Middle frontal gyrus (tissue), 1 donor: ENCODE measurements around the gene PCDHGA10.
"Not testable (repeated sequence)": the region's sequence is repeated elsewhere in the genome, so short reads cannot be mapped to it uniquely, and the experiment has no call there.

ENCODE experiments used
- DNase-seq: peaks from one replicate; pipeline ENCODE4 v3.0.0-alpha.2; 2015; ENCODE audit warnings: low spot score; ENCODE audit errors: extremely low spot score

PCDHGA10 gene

GRCh38 chr5:141420855-141421488 is 8.2 kb downstream of the PCDHGA10 start, which contains the start of gene PCDHGA11:
Gene PCDHGA11 (plus strand): TSS chr5:141421051. CDS start chr5:141421228, 177 bp downstream.
- no peak for DNase-seq

GRCh38 chr5:141421489-141421855 is 8.7 kb downstream of the PCDHGA10 start:
- DNase-seq, result no peak

- DNase-seq, result no peak
Observed at GRCh38 chr5:141422742-141423291, 10.0 kb downstream of the PCDHGA10 start.

GRCh38 chr5:141427783-141428426 is 15.1 kb downstream of the PCDHGA10 start:
- DNase-seq, result no peak

GRCh38 chr5:141430332-141431113 is 17.7 kb downstream of the PCDHGA10 start, which contains the start of gene PCDHGA12:
Gene PCDHGA12 (plus strand): TSS chr5:141430507. CDS start chr5:141430760, 253 bp downstream.
- DNase-seq, result no peak

GRCh38 chr5:141431286-141431685 is 18.5 kb downstream of the PCDHGA10 start:
- DNase-seq, result no peak

- DNase-seq, result not testable (repeated sequence)
Observed at GRCh38 chr5:141432308-141432707, 19.5 kb downstream of the PCDHGA10 start.

- not testable (repeated sequence) for DNase-seq
Observed at GRCh38 chr5:141432726-141433125, 19.9 kb downstream of the PCDHGA10 start.

- DNase-seq, result no peak
Observed at GRCh38 chr5:141434006-141434405, 21.2 kb downstream of the PCDHGA10 start.

GRCh38 chr5:141437221-141437620 is 24.4 kb downstream of the PCDHGA10 start:
- no peak for DNase-seq

GRCh38 chr5:141439411-141440141 is 26.8 kb downstream of the PCDHGA10 start:
- DNase-seq, result no peak

GRCh38 chr5:141440341-141440740 is 27.6 kb downstream of the PCDHGA10 start:
- DNase-seq, result no peak

- no peak for DNase-seq
Observed at GRCh38 chr5:141441571-141442170, 28.9 kb downstream of the PCDHGA10 start.

- DNase-seq, result no peak
Observed at GRCh38 chr5:141465351-141465750, 52.6 kb downstream of the PCDHGA10 start.
